Measurements from ENCODE around the gene PROM1. TPM values are rescaled to one million over a fixed set of nuclear protein-coding genes. Genes with fewer than 3 reads are reported as not detected.

PROM1 gene
- total and polyA plus RNA-seq, 2 of the 13 experiments (the other 11 are each of a cell fraction or from before 2014, with no cell fraction given), result 3.9 to 16.4 TPM

GRCh38 chr4:16067515-16067914 lies 16.3 kb downstream of the PROM1 start (continued):
- TF ChIP-seq USF2 (IDR thresholded peaks at IDR 0.05; ENCODE audit: low read depth, low read length) (peak; percentile 31; the same call in 1 of the 2 replicates), USF2 (CRISPR knock-in tag; IDR thresholded peaks at IDR 0.05; ENCODE audit: borderline replicate concordance) (0 out of 2 replicates have a peak, but pooled peaks have one; percentile 26), PRDM15 (CRISPR knock-in tag; IDR thresholded peaks at IDR 0.05) (no peak), IKZF5 (CRISPR knock-in tag; IDR thresholded peaks at IDR 0.05) (no peak), ZNF501 (CRISPR knock-in tag; IDR thresholded peaks at IDR 0.05) (no peak), ZNF839 (CRISPR knock-in tag; IDR thresholded peaks at IDR 0.05; ENCODE audit: borderline replicate concordance) (no peak), LBX2 (CRISPR knock-in tag; IDR thresholded peaks at IDR 0.05; ENCODE audit: borderline replicate concordance) (no peak), ZBTB38 (CRISPR knock-in tag; IDR thresholded peaks at IDR 0.05) (peak; percentile 79; the same call in 1 of the 2 replicates), NONO (IDR thresholded peaks at IDR 0.05) (no peak), NONO (CRISPR knock-in tag; conservative IDR thresholded peaks at IDR 0.05) (no peak), HMGA1 (CRISPR knock-in tag; conservative IDR thresholded peaks at IDR 0.05) (no peak), ZNF629 (CRISPR knock-in tag; conservative IDR thresholded peaks at IDR 0.05) (no peak), ZZZ3 (CRISPR knock-in tag; IDR thresholded peaks at IDR 0.05; ENCODE audit: borderline replicate concordance) (no peak), REXO4 (CRISPR knock-in tag; IDR thresholded peaks at IDR 0.05; ENCODE audit: borderline replicate concordance) (no peak), ZNF333 (CRISPR knock-in tag; IDR thresholded peaks at IDR 0.05; ENCODE audit: borderline replicate concordance) (no peak), NFYC (CRISPR knock-in tag; IDR thresholded peaks at IDR 0.05) (no peak), HIVEP1 (CRISPR knock-in tag; IDR thresholded peaks at IDR 0.05) (no peak), PPARG (CRISPR knock-in tag; conservative IDR thresholded peaks at IDR 0.05) (no peak), JUN (CRISPR knock-in tag; IDR thresholded peaks at IDR 0.05) (no peak)
- TF ChIP-seq, protein P1, sequence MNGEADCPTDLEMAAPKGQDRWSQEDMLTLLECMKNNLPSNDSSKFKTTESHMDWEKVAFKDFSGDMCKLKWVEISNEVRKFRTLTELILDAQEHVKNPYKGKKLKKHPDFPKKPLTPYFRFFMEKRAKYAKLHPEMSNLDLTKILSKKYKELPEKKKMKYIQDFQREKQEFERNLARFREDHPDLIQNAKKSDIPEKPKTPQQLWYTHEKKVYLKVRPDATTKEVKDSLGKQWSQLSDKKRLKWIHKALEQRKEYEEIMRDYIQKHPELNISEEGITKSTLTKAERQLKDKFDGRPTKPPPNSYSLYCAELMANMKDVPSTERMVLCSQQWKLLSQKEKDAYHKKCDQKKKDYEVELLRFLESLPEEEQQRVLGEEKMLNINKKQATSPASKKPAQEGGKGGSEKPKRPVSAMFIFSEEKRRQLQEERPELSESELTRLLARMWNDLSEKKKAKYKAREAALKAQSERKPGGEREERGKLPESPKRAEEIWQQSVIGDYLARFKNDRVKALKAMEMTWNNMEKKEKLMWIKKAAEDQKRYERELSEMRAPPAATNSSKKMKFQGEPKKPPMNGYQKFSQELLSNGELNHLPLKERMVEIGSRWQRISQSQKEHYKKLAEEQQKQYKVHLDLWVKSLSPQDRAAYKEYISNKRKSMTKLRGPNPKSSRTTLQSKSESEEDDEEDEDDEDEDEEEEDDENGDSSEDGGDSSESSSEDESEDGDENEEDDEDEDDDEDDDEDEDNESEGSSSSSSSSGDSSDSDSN (CRISPR knock-in tag; IDR thresholded peaks at IDR 0.05), result no peak

Data from HepG2 (cell line).